GM23338 (cell line): ENCODE measurements around the gene TCIRG1.

Experiments used
- CREB1 ChIP-seq: fragments of 250-450 bp; sonication (Bioruptor Pico); IDR thresholded peaks from 2 replicates; pipeline ENCODE4 v1.5.0; 2020; ENCODE audit warnings: low read depth, mild to moderate bottlenecking, moderate library complexity
- CTCF ChIP-seq, 2 experiments: fragments of 200-600 bp in 1 of 2; sonication (generic) in 1 of 2; conservative IDR thresholded peaks; 2 replicates each; pipeline versions ENCODE4 v1.5.1 to v1.6.1; 2016 to 2017; ENCODE audit warnings: antibody characterized with exemption in 2 of 2, low read depth in 2 of 2, mild to moderate bottlenecking in 2 of 2, moderate library complexity in 1 of 2
- ETS1 ChIP-seq: IDR thresholded peaks from 2 replicates; pipeline ENCODE4 v1.6.1; 2016; ENCODE audit warnings: antibody characterized with exemption
- EZH2 ChIP-seq: fragments of 200-600 bp; sonication (generic); IDR thresholded peaks from one replicate; pipeline ENCODE4 v1.8.0; 2017; ENCODE audit warnings: antibody characterized with exemption, mild to moderate bottlenecking, low read depth; ENCODE audit not compliant: unreplicated experiment
- EZH2phosphoT487 ChIP-seq: fragments of 200-600 bp; sonication (generic); IDR thresholded peaks from one replicate; pipeline ENCODE4 v1.8.1; 2018; ENCODE audit warnings: antibody characterized with exemption; ENCODE audit not compliant: unreplicated experiment
- JUNB ChIP-seq: IDR thresholded peaks from one replicate; pipeline ENCODE4 v1.6.1; 2016; ENCODE audit warnings: antibody characterized with exemption; ENCODE audit not compliant: unreplicated experiment
- POLR2AphosphoS5 ChIP-seq: IDR thresholded peaks from 2 replicates; pipeline ENCODE4 v1.6.1; 2016; ENCODE audit warnings: antibody characterized with exemption, low read depth
- REST ChIP-seq: IDR thresholded peaks from one replicate; pipeline ENCODE4 v1.6.1; 2018; ENCODE audit warnings: antibody characterized with exemption; ENCODE audit not compliant: unreplicated experiment
- ZNF331 ChIP-seq: fragments of 250-450 bp; sonication (Bioruptor Pico); IDR thresholded peaks from 2 replicates; pipeline ENCODE4 v1.5.0; 2020; ENCODE audit warnings: low read depth, mild to moderate bottlenecking, moderate library complexity

- no peak for TF ChIP-seq CTCF (conservative IDR thresholded peaks at IDR 0.05; ENCODE audit: low read depth in 2 of 2)
- TF ChIP-seq CREB1 (CRISPR knock-in tag): no peak
- no peak for TF ChIP-seq REST
- no peak for TF ChIP-seq EZH2phosphoT487
- TF ChIP-seq EZH2: no peak
- TF ChIP-seq JUNB: no peak
- no peak; the same call in none of the 2 replicates for TF ChIP-seq POLR2AphosphoS5
- no peak for TF ChIP-seq ZNF331
- no peak for TF ChIP-seq ETS1
Measured at GRCh38 chr11:68052137-68052873, 13.5 kb downstream of the TCIRG1 start.
